Loucy (cell line): Measurements from ENCODE around the gene FREM2.

Source experiments
- CTCF ChIP-seq: fragments of 200-600 bp; sonication (generic); conservative IDR thresholded peaks from 2 replicates; pipeline ENCODE4 v1.5.1; 2014; ENCODE audit warnings: mild to moderate bottlenecking, antibody characterized with exemption, low read length
- EZH2phosphoT487 ChIP-seq: fragments of 200-600 bp; IDR thresholded peaks from 2 replicates; pipeline ENCODE4 v1.6.1; 2018; ENCODE audit warnings: antibody characterized with exemption, mild to moderate bottlenecking, moderate library complexity, borderline replicate concordance

DNA sequence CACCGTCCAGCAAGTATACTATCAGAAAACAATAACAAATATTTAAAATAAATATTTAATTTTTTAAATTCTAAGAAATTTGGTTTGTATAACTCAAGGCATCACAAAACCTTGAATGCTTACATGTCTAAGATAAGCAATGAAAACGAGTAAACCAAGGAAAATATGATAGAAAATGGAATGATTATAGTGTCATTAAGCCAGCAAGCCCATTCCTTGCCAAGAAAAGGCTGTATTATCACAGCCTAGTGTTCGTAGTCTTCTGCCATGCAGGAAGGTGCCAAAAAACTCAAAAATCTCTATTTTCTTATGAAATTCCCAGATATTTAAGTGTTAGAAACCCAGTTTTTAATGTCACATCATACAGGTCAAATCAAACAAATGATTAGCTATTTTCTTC is 167.3 kb downstream of the FREM2 start:
- no peak for TF ChIP-seq CTCF
- TF ChIP-seq EZH2phosphoT487: no peak
